ENCODE data around the gene MRPS27.

MRPS27 gene

GRCh38 chr5:72296256-72296655 is 23.8 kb downstream of the MRPS27 start:
- in situ Hi-C loops (cut with MboI; ENCODE audit: low sequenced_read_pairs, unreplicated experiment), result no loop called here
- DNase-seq (ENCODE audit: low spot score), result no peak
- TF ChIP-seq CTCF (IDR thresholded peaks at IDR 0.05; ENCODE audit: borderline replicate concordance, control extremely low read depth, extremely low read depth, insufficient read depth, missing control alignments), result no peak

- in situ Hi-C loops (cut with MboI; ENCODE audit: low sequenced_read_pairs, unreplicated experiment), result no loop called here
- TF ChIP-seq CTCF (IDR thresholded peaks at IDR 0.05; ENCODE audit: borderline replicate concordance, control extremely low read depth, extremely low read depth, insufficient read depth, missing control alignments), result no peak
- DNase-seq (ENCODE audit: low spot score), result no peak
Measured at GRCh38 chr5:72295539-72295938, 24.5 kb downstream of the MRPS27 start.

- DNase-seq (ENCODE audit: low spot score), result no peak
- in situ Hi-C loops (cut with MboI; ENCODE audit: low sequenced_read_pairs, unreplicated experiment), result no loop called here
- TF ChIP-seq CTCF (IDR thresholded peaks at IDR 0.05; ENCODE audit: borderline replicate concordance, control extremely low read depth, extremely low read depth, insufficient read depth, missing control alignments), result no peak
Measured at GRCh38 chr5:72294473-72294872, 25.6 kb downstream of the MRPS27 start.

- no peak for TF ChIP-seq CTCF (IDR thresholded peaks at IDR 0.05; ENCODE audit: borderline replicate concordance, control extremely low read depth, extremely low read depth, insufficient read depth, missing control alignments)
- no peak for DNase-seq (ENCODE audit: low spot score)
Measured at GRCh38 chr5:72293495-72294055, 26.5 kb downstream of the MRPS27 start.

GRCh38 chr5:72292411-72292810 is 27.6 kb downstream of the MRPS27 start:
- DNase-seq (ENCODE audit: low spot score), result no peak
- TF ChIP-seq CTCF (IDR thresholded peaks at IDR 0.05; ENCODE audit: borderline replicate concordance, control extremely low read depth, extremely low read depth, insufficient read depth, missing control alignments), result no peak
- in situ Hi-C loops (cut with MboI; ENCODE audit: low sequenced_read_pairs, unreplicated experiment), result no loop called here

More at GRCh38 chr5:72293495-72294055, 26.5 kb downstream of the MRPS27 start:
- in situ Hi-C loops (cut with MboI; ENCODE audit: low sequenced_read_pairs, unreplicated experiment), result no loop called here

GRCh38 chr5:72291601-72292000 is 28.4 kb downstream of the MRPS27 start:
- in situ Hi-C loops (cut with MboI; ENCODE audit: low sequenced_read_pairs, unreplicated experiment), result no loop called here
- TF ChIP-seq CTCF (IDR thresholded peaks at IDR 0.05; ENCODE audit: borderline replicate concordance, control extremely low read depth, extremely low read depth, insufficient read depth, missing control alignments), result no peak
- no peak for DNase-seq (ENCODE audit: low spot score)

Measured in GM13976 (cell line).